CMK (cell line): ENCODE data around the gene CDH20.

ENCODE experiments used
- DNase-seq: peaks from one replicate; pipeline ENCODE4 v3.0.0-alpha.2; 2010; ENCODE audit warnings: low read depth

Gene CDH20

GRCh38 chr18:61333271-61333745 lies at the start of gene CDH20:
Gene CDH20, plus strand, starts transcription at chr18:61333430.
- no peak for DNase-seq

DNA sequence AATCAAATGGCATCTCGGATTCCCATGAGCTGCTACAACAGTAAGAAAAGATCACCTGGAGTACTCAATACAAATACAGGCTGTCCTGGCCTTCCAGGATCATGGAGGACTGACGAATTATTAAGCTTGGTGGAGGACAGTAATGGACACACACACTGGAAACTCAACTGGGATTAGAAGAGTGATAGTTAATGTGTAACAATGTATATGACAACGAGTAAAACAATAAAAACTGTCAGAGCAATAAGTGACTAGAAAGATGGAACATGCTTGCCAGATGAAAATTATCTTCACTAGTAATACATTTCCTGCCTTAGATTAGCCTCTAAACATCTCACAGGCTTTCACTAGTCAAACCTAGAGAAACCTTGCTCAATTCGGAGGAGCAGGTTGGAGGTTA lies 49.2 kb upstream of the CDH20 start:
- DNase-seq = no peak

GRCh38 chr18:61285777-61286176 lies 47.5 kb upstream of the CDH20 start:
- DNase-seq = no peak

DNA sequence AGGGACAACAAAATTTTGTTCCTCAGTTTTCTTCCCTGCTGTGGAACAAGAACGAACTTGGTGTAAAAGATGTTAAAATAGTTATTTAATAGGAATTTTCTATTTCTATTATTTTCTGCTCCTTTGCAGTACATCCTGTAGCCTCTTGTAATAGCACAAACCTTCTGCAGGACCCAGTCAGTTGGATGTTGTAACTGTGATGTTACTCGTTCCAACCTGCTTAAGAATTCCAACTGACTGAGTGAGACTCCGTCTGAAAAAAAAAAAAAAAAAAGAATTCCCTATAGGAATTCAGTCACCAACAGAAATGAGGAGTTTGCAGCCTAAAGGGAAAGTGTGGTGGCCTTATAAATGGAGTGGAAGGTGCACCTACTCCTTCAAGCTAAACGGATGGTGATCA lies 46.4 kb upstream of the CDH20 start:
- DNase-seq = no peak

DNA sequence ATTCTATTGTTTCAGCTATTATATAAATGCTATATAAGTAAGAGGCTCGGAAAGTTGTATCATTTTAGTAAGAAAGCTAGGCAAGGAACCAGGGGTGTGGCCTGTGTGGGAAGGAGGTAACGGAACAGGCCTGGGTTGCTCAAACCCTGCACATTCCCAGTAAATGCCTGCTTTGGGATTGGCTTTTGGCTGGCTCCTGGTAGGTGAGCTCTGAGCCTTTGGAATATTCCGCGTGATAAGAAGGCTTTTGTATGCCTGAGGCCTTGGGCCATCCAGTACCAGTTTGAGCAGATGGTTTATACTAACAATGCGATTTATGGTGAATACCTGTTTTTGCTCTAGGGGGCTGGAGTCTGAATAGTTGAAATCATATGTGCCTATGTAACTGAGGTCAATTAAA lies 42.6 kb upstream of the CDH20 start:
- DNase-seq = no peak

- no peak for DNase-seq
Observed at GRCh38 chr18:61292280-61293035, 40.8 kb upstream of the CDH20 start.

GRCh38 chr18:61295153-61295552 lies 38.1 kb upstream of the CDH20 start:
- no peak for DNase-seq

DNA sequence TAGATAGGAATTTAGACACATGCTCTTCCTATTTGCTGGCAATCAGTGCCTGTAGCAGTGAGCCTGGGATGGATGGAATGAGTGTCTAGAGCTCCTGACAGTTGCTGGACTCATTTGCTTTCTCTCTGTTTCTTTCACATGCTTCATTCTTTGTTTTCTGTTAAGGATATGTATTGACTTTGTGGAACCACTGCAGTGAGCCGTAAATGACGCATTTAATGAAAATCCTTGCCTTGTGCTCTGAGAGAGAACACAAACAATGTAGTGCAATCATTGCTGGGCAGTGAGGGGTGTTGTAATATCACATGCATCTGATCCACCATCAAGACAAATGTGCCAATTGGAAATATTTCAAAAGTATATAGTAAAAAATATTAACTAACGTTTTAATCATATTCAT lies 25.2 kb upstream of the CDH20 start:
- DNase-seq = no peak

- DNase-seq = no peak
Observed at GRCh38 chr18:61308795-61309393, 24.3 kb upstream of the CDH20 start.

GRCh38 chr18:61322265-61322873 lies 10.9 kb upstream of the CDH20 start:
- no peak for DNase-seq

DNA sequence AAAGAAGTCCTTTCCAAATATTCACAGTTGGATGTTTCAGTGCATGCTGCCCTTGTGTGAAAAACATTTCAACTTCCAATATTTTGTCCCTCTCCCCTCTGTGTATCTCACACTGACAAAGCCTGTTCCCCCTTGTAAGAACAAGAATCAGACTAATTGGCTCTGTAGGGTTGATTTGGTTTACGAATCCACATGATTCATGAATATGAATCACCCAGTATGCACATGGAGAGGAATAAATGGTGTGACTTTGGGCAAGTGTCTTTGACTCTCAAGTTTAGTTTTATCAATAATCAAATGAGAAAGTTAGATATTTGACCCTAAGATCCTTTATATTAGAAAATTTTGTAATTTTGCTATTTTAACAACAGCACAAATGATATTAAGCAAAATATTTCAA lies 9.3 kb upstream of the CDH20 start:
- no peak for DNase-seq

- DNase-seq = no peak
Observed at GRCh38 chr18:61326407-61326806, 6.8 kb upstream of the CDH20 start.

DNA sequence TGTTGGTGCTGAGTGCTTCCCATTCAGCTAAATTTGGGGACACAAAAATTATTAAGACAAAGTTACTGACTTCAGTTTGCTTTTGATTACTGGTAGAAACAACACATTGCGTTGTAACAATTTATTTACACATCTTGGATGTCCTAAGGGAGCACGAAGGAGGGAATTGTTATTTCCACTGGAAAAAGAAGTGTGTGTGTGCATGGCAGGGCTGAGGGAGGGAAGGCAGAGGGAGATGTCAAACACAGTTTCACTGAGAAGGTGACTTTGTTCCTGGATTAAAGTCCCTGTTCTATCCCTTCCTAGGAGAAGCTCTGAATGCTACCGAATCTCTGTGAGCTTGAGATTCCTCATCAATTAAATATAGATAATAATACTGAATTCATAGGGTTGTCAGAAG lies 3.8 kb upstream of the CDH20 start:
- DNase-seq = no peak

DNA sequence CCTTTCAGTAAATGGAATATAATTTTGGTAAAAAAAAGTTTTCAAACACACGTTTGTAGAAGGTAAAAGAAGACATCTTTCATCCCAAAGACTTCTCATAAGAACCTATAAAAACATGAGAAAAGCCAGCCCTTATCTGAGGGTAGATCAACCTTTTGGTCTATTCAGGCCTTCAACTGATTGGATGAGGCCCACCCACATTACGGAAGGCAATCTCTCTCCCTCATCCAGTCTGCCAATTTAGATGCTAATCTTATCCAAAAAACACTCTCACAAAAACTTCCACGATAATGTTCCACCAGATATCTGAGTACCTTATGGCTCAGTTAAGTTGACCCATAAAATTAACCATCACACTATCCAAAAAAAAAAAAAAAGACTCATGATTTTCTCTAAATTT lies 2.2 kb upstream of the CDH20 start:
- DNase-seq = no peak

GRCh38 chr18:61333746-61334490 lies 688 bp downstream of the CDH20 start:
- DNase-seq = no peak

DNA sequence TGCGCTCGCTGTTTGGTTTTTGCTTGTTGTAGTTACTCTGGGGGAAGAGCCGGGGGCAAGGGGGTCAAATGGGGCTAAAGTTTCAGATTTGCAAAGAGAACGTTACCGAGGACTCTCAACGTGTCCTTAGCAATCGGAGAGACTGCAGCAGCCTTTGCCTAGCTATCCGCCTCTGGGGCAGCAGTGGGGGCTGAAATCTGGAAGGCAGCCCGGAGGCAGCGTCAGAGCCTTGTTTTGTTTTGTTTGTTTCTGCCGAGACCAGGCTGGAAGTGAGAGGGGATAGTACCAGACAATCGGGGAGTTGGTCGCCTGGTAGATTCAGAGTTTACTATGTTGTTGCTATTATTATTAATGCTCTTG lies 1.2 kb downstream of the CDH20 start:
- no peak for DNase-seq

GRCh38 chr18:61334951-61335683 lies 1.9 kb downstream of the CDH20 start:
- DNase-seq = no peak

DNA sequence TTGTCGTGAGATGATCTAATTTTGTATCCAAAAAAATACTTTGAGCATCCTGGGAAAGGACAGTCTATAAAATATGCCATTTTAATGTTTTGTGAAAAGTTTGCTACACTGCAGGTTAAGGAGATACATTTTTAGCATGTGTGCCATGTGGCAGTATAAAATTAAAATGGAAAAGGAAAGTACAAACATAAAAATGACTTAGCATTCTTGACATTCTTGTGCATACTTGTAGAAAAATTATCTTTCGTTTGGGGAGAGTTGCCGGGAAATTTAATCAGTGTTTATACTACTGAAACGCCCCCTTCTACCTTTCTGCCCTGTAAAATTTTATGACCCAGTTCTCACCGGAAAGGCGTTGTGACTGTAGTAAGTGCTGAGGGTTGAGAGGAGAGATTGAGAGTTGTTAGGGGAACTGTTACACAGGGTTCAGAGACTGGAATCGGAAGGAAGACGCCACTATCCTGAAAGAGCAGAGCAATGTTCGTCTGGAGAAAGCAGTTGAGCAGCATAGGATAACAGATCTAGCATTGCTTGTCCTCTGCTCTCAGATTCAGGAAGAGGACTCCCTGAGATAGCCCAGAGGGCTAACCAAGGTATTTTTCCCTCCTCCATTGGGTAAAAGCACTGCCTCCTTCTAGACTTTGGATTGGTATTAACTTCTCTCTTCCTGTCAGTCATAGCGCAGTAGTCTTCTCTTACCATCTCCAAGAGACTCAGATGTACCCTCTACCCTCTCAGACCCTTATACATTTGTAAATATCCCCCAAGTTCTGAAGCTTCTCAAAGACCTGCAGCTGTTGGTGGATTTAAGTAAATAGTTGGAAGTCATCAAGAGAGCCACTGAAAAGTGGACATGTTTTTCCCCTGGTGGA lies 2.7 kb downstream of the CDH20 start:
- DNase-seq = no peak

DNA sequence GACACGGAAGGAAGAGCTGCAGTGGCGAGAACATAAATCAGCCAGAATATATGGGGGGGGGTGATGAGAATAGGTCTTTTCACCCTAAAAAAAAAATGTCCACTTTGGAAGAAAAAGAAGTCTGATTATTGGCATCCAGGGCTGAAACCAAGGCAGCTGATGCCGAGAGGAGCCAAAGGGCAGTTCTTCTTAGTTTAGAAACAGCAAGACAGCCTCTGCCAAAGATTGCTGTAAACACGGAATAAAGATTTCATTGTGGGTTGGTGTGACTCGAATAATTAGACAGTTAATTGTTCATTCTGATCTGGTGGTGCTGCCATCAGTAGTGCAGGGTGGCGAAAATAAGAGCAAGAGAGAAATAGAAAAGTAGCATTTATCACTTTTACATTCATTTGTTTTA lies 3.5 kb downstream of the CDH20 start:
- no peak for DNase-seq

- no peak for DNase-seq
Observed at GRCh38 chr18:61337527-61337926, 4.3 kb downstream of the CDH20 start.

DNA sequence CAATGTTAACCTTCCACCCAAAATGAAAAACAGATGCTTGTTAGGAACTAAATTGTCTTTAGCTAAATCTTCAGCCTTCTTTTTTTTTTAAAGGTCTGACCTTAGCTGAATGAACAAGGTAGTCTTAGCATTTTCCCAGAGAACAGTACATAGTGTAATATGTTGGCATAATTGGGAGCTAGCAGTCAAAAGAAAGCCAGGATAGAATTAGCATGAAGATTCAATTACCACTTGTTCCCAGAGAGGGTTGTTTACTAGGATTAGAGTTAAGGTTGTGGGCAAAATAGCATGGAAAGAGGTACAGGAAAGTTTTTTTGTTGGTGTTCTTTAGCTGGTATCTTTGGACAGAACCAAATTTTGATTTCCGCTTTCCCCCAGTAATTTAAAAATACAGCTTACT lies 6.9 kb downstream of the CDH20 start:
- no peak for DNase-seq
